ENCODE results near the gene WNT11. TPM values are rescaled to one million over a fixed set of nuclear protein-coding genes. Genes with fewer than 3 reads are reported as not detected.

The WNT11 gene
- total RNA-seq, 1 experiment from 2014 or later: not detected

GRCh38 chr11:76232026-76232665 lies 25.8 kb upstream of the WNT11 start:
- no peaks in the 10 kb centered on the region for H3K27me3 ChIP-seq (ENCODE audit: insufficient read depth, low read length)
- no peak overlapping the region for H3T11ph ChIP-seq (ENCODE audit: low read length)
- H2AFZ ChIP-seq (ENCODE audit: low read length): no peak overlapping the region
- TF ChIP-seq CTCF (conservative IDR thresholded peaks at IDR 0.05): no peak
- no peaks in the 10 kb centered on the region for H3K4me1 ChIP-seq (ENCODE audit: insufficient read depth, low read length)
- no peak overlapping the region for H3K23ac ChIP-seq (ENCODE audit: insufficient read length, low read depth, low read length)
- peaks cover 4 to 19% of the 10 kb centered on the region in 2 experiments; a peak in 3 of 4 replicates for H3K4me1 Mint-ChIP-seq
- no peak overlapping the region for H3K18ac ChIP-seq (ENCODE audit: insufficient read length, low read depth, low read length)
- H2BK20ac ChIP-seq (ENCODE audit: low read depth, low read length, poor library complexity, severe bottlenecking): no peak overlapping the region
- peaks cover 10% of the 10 kb centered on the region for H3K23me2 ChIP-seq (ENCODE audit: insufficient read length, low read depth, low read length, poor library complexity, severe bottlenecking)
- no peak overlapping the region; a peak in 2 of 7 replicates for H3K27ac Mint-ChIP-seq
- H3K14ac ChIP-seq (ENCODE audit: insufficient read depth, low read length): no peak overlapping the region
- no peaks in the 10 kb centered on the region for H4K20me1 ChIP-seq (ENCODE audit: control insufficient read depth, insufficient read depth, insufficient read length)
- no peak overlapping the region for H3K56ac ChIP-seq (ENCODE audit: insufficient read length, low read depth, low read length)
- H3K79me1 ChIP-seq (ENCODE audit: insufficient read depth, low read depth, low read length, poor library complexity, severe bottlenecking): no peaks in the 10 kb centered on the region
- no peak overlapping the region for H2BK5ac ChIP-seq (ENCODE audit: insufficient read length, low read length)
- no peak overlapping the region for H3K27ac ChIP-seq (ENCODE audit: insufficient read length, low read depth, low read length)
- no CpG with 5 or more reads among the region's 10 CpGs for WGBS (ENCODE audit: extremely low coverage, insufficient read length, low lambda C conversion rate)
- H3K79me2 ChIP-seq (ENCODE audit: insufficient read depth, low read length): no peaks in the 10 kb centered on the region
- H2BK12ac ChIP-seq (ENCODE audit: insufficient read length, low read depth, low read length): no peak overlapping the region
- no peak overlapping the region for H2BK15ac ChIP-seq (ENCODE audit: low read depth, low read length)
- no peak overlapping the region; a peak in 1 of 5 replicates for H3K4me3 Mint-ChIP-seq
- H4K8ac ChIP-seq (replicated peaks; ENCODE audit: insufficient read length, low read depth, low read length): no peak overlapping the region
- H2AK5ac ChIP-seq (ENCODE audit: insufficient read length, low read length): no peak overlapping the region
- peaks cover 26% of the 10 kb centered on the region for H3K27me3 Mint-ChIP-seq (ENCODE audit: low read depth)
- H3K36me3 Mint-ChIP-seq (ENCODE audit: insufficient read depth in 1 of 3, low read depth in 3 of 3): no peaks in the 10 kb centered on the region; a peak in 1 of 7 replicates
- no peak overlapping the region for H3K4me2 ChIP-seq (ENCODE audit: insufficient read depth, insufficient read length, low read length)
- no peak overlapping the region for H4K91ac ChIP-seq (ENCODE audit: insufficient read length, low read depth, low read length)
- no peak overlapping the region for H3K4ac ChIP-seq (ENCODE audit: low read depth, low read length)
- DNase-seq: no peak
- H2BK120ac ChIP-seq (ENCODE audit: low read depth, low read length, poor library complexity, severe bottlenecking): no peak overlapping the region
- H3K9ac ChIP-seq (ENCODE audit: extremely low read depth, insufficient read length, low read length): no peak overlapping the region
- no peaks in the 10 kb centered on the region for H3K9me3 ChIP-seq (ENCODE audit: control insufficient read depth, low read depth, low read length)
- H4K5ac ChIP-seq (ENCODE audit: insufficient read length, low read depth, low read length): no peak overlapping the region
- peaks cover 6 to 7% of the 10 kb centered on the region in 2 experiments; a peak in 2 of 5 replicates for H3K9me3 Mint-ChIP-seq
